Measurements from ENCODE around the gene FAM241B.

FAM241B gene

GRCh38 chr10:69629519-69629896 is 539 bp upstream of the FAM241B start:
- H3K9ac ChIP-seq (ENCODE audit: low read length): no peak overlapping the region
- no peaks in the 10 kb centered on the region for H3K9me3 ChIP-seq (ENCODE audit: low read length)
- H3K4me2 ChIP-seq (ENCODE audit: low read length): no peak overlapping the region
- no peaks in the 10 kb centered on the region for H3K9me2 ChIP-seq (ENCODE audit: low read depth, low read length)
- H3K4me3 ChIP-seq (ENCODE audit: low read depth, low read length, poor library complexity, severe bottlenecking): no peak overlapping the region
- no peaks in the 10 kb centered on the region for H3K79me2 ChIP-seq (ENCODE audit: insufficient read depth, low read length)
- no peak for TF ChIP-seq CTCF (IDR thresholded peaks at IDR 0.05; ENCODE audit: low read length)
- no peak for TF ChIP-seq EZH2 (IDR thresholded peaks at IDR 0.05; ENCODE audit: borderline replicate concordance, low read length)
- H4K20me1 ChIP-seq (ENCODE audit: insufficient read depth, low read length): no peaks in the 10 kb centered on the region
- no peak overlapping the region for H2AFZ ChIP-seq (ENCODE audit: low read length)
- no peaks in the 10 kb centered on the region for H3K4me1 ChIP-seq (ENCODE audit: insufficient read depth, low read length, severe bottlenecking)
- H3K36me3 ChIP-seq (ENCODE audit: insufficient read depth, low read length): no peaks in the 10 kb centered on the region
- H3F3A ChIP-seq (ENCODE audit: insufficient read depth, low read length): no peaks in the 10 kb centered on the region
- no peaks in the 10 kb centered on the region for H3K27me3 ChIP-seq (ENCODE audit: insufficient read depth, low read length)
- H3K27ac ChIP-seq (ENCODE audit: low read depth, low read length, poor library complexity, severe bottlenecking): no peak overlapping the region

- no peaks in the 10 kb centered on the region for H3K27me3 ChIP-seq (ENCODE audit: insufficient read depth, low read length)
- H3K4me1 ChIP-seq (ENCODE audit: insufficient read depth, low read length, severe bottlenecking): no peaks in the 10 kb centered on the region
- H3K36me3 ChIP-seq (ENCODE audit: insufficient read depth, low read length): no peaks in the 10 kb centered on the region
- H3K79me2 ChIP-seq (ENCODE audit: insufficient read depth, low read length): no peaks in the 10 kb centered on the region
- no peak overlapping the region for H3K27ac ChIP-seq (ENCODE audit: low read depth, low read length, poor library complexity, severe bottlenecking)
- no peak overlapping the region for H3K4me2 ChIP-seq (ENCODE audit: low read length)
- H3K4me3 ChIP-seq (ENCODE audit: low read depth, low read length, poor library complexity, severe bottlenecking): no peak overlapping the region
- no peak overlapping the region for H3K9ac ChIP-seq (ENCODE audit: low read length)
- H3F3A ChIP-seq (ENCODE audit: insufficient read depth, low read length): no peaks in the 10 kb centered on the region
- no peaks in the 10 kb centered on the region for H3K9me2 ChIP-seq (ENCODE audit: low read depth, low read length)
- no peak overlapping the region for H2AFZ ChIP-seq (ENCODE audit: low read length)
- no peaks in the 10 kb centered on the region for H4K20me1 ChIP-seq (ENCODE audit: insufficient read depth, low read length)
- no peak for TF ChIP-seq CTCF (IDR thresholded peaks at IDR 0.05; ENCODE audit: low read length)
- TF ChIP-seq EZH2 (IDR thresholded peaks at IDR 0.05; ENCODE audit: borderline replicate concordance, low read length): no peak
- H3K9me3 ChIP-seq (ENCODE audit: low read length): no peaks in the 10 kb centered on the region
These were observed 779 bp downstream of the FAM241B start for GRCh38 chr10:69630651-69631400.

- Histone ChIP-seq H3K9me2 (ENCODE audit: low read depth, low read length) (no peaks in the 10 kb centered on the region), H3K36me3 (ENCODE audit: insufficient read depth, low read length) (no peaks in the 10 kb centered on the region), H3K4me3 (ENCODE audit: low read depth, low read length, poor library complexity, severe bottlenecking) (no peak overlapping the region), H3K79me2 (ENCODE audit: insufficient read depth, low read length) (no peaks in the 10 kb centered on the region), H3K4me1 (ENCODE audit: insufficient read depth, low read length, severe bottlenecking) (no peaks in the 10 kb centered on the region), H3K27ac (ENCODE audit: low read depth, low read length, poor library complexity, severe bottlenecking) (no peak overlapping the region), H3K9me3 (ENCODE audit: low read length) (no peaks in the 10 kb centered on the region), H4K20me1 (ENCODE audit: insufficient read depth, low read length) (no peaks in the 10 kb centered on the region), H2AFZ (ENCODE audit: low read length) (no peak overlapping the region), H3K4me2 (ENCODE audit: low read length) (no peak overlapping the region), H3F3A (ENCODE audit: insufficient read depth, low read length) (no peaks in the 10 kb centered on the region), H3K27me3 (ENCODE audit: insufficient read depth, low read length) (no peaks in the 10 kb centered on the region), H3K9ac (ENCODE audit: low read length) (no peak overlapping the region)
- TF ChIP-seq CTCF (IDR thresholded peaks at IDR 0.05; ENCODE audit: low read length) (no peak), EZH2 (IDR thresholded peaks at IDR 0.05; ENCODE audit: borderline replicate concordance, low read length) (no peak)
These were observed 1.5 kb downstream of the FAM241B start for GRCh38 chr10:69631566-69631965.
